Measurements from ENCODE around the gene OGFOD3. TPM values are rescaled to one million over a fixed set of nuclear protein-coding genes. Genes with fewer than 3 reads are reported as not detected.

OGFOD3 gene
- total RNA-seq, 4 donors from 2014 or later: 13.0 to 28.7 (median 23.2) TPM

DNA sequence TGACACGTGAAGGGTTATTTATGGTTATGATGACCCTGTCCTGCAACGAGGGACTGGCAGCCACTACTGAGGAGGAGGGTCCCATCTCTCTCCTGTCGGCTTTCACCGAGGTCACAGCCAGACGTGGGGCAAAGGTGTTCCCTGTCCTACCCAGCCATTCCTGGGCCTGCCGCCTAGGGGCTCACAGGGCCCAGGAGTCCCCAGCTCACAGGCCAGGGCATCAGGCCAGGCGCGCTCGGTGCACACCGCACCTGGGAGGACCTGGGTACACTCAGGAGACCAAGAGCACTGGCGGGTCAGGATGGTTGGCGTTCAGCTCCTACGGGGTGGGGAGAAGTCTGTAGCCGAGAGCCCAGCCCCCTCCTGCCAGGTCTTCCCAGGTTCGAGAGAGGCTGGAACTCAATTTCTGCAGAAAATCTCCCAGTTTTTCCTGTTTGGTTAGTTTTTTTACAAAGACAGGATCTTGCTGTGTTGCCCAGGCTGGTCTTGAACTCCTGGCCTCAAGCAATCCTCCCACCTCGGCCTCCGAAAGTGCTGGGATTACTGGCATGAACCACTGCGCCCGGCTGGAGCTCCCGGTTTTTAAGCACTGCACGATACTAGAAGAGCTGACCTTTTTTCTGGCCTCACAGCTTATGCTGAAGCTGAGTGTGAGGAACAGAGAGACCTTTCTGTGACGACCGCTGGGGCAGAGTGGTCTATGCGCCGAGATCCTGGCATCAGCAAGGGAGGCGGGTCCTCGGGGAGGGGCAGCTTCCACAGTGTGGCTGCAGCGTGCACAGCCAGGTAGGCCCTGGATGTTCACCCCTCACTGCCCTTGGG lies 24.5 kb upstream of the OGFOD3 start:
- WGBS, 2 donors: 88 to 91% methylated on average over 25 to 27 of the region's 28 CpGs

DNA sequence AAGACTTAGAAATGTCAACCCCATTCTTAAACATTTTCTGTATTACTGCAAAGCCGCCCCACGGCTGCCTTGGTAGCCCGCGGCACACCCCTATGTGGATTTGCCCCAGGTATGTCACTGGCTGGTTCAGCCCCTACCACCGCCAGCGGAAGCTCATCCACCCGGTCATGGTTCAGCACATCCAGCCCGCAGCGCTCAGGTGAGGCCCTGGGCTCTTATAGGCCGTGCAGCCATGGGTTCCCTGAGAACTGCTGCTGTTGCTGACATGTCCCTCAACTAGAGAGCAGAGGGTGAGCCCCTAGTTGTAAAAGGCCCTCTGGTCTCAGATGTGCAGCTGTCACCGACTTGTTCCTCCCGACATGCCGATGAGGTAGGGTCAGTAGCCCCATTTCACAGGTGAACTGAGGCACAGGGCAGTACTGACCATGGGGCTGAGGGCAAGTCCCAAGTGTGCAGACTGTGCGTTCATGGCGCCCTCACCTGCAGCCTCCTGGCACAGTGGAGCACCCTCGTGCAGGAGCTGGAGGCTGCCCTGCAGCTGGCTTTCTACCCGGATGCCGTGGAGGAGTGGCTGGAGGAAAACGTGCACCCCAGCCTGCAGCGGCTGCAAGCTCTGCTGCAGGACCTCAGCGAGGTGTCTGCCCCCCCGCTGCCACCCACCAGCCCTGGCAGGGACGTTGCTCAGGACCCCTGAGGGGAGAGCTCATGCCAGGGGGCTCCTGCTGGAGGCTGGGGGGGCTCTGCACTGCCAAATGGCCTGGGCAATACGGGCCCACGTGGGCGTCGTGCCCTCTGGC lies 23.5 kb upstream of the OGFOD3 start:
- no peak overlapping the region for H3K4me3 ChIP-seq (ENCODE audit: low read depth, poor library complexity, severe bottlenecking)
- 86 to 89% methylated on average over 22 of the region's 27 CpGs for WGBS, 2 donors
- no peak for DNase-seq (ENCODE audit: low spot score in 2 of 2)
- intact Hi-C loops (cut with DNase I; ENCODE audit: low total_unique reads): no loop called here
- TF ChIP-seq POLR2A (IDR thresholded peaks at IDR 0.05): no peak
- TF ChIP-seq, protein P1, sequence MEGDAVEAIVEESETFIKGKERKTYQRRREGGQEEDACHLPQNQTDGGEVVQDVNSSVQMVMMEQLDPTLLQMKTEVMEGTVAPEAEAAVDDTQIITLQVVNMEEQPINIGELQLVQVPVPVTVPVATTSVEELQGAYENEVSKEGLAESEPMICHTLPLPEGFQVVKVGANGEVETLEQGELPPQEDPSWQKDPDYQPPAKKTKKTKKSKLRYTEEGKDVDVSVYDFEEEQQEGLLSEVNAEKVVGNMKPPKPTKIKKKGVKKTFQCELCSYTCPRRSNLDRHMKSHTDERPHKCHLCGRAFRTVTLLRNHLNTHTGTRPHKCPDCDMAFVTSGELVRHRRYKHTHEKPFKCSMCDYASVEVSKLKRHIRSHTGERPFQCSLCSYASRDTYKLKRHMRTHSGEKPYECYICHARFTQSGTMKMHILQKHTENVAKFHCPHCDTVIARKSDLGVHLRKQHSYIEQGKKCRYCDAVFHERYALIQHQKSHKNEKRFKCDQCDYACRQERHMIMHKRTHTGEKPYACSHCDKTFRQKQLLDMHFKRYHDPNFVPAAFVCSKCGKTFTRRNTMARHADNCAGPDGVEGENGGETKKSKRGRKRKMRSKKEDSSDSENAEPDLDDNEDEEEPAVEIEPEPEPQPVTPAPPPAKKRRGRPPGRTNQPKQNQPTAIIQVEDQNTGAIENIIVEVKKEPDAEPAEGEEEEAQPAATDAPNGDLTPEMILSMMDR (IDR thresholded peaks at IDR 0.05): no peak

More for the DNA sequence above, 24.5 kb upstream of the OGFOD3 start:
- TF ChIP-seq, protein P1 (IDR thresholded peaks at IDR 0.05): no peak
- TF ChIP-seq POLR2A (IDR thresholded peaks at IDR 0.05): no peak
- DNase-seq (ENCODE audit: low spot score in 2 of 2): no peak
- no peak overlapping the region for H3K4me3 ChIP-seq (ENCODE audit: low read depth, poor library complexity, severe bottlenecking)
- intact Hi-C loops (cut with DNase I; ENCODE audit: low total_unique reads): no loop called here

DNA sequence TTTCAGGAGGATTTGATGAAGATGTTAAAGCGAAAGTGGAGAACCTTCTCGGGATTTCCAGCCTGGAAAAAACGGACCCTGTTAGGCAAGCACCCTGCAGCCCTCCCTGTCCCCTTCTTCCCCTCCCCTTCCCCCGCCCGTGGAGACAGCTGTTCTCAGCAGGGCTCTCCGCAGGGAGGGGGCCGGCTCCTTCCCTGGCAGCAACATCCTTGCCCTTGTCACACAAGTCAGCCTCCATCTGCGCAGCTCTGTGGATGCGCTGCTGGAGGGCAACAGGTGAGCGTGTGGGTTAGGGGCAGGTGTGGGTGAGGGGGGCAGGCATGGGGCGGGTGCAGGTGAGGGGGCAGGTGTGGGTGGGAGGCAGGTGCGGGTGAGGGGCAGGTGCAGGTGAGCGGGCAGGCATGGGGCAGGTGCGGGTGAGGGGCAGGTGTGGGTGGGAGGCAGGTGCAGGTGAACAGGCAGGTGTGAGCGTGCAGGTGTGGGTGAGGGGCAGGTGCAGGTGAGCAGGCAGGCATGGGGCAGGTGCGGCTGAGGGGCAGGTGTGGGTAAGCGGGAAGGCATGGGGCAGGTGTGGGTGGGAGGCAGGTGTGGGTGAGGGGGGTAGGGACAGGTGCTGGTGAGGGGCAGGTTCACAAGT lies 22.7 kb upstream of the OGFOD3 start:
- no peak for TF ChIP-seq POLR2A (IDR thresholded peaks at IDR 0.05)
- TF ChIP-seq, protein P1 (IDR thresholded peaks at IDR 0.05): no peak
- DNase-seq (ENCODE audit: low spot score in 2 of 2): no peak
- no peak overlapping the region for H3K4me3 ChIP-seq (ENCODE audit: low read depth, poor library complexity, severe bottlenecking)
- WGBS, 2 donors: 63 to 64% methylated on average over 17 of the region's 17 CpGs
- intact Hi-C loops (cut with DNase I; ENCODE audit: low total_unique reads): no loop called here

DNA sequence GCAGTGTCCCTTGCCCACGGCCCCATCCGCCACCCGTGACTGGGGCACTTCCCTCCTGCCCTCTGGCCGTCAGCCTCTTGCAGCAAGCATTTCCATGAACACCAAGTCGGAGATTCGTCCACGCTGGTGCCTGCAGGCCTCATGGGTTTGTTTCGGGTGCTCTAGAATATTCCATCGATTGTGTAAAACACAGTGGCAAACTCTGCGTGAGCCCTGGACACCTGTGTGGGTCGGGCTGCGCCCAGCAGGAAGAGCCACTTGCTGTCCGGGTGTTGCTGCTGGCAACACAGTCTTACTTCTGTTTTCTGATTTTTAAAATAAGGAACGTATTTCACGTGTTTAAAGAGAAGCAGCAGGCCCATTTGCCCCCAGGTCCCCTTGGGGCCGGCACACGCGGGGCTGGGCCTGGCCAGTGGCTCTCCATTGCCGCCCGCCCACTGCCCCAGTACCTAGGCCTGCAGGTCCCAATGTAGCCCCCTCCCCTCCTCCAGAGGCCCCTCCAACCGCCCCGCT lies 22.1 kb upstream of the OGFOD3 start:
- no peak for DNase-seq (ENCODE audit: low spot score in 2 of 2)
- 71 to 74% methylated on average over 22 of the region's 22 CpGs for whole genome bisulfite sequencing, 2 donors
- no peak for TF ChIP-seq POLR2A (IDR thresholded peaks at IDR 0.05)
- TF ChIP-seq, protein P1 (IDR thresholded peaks at IDR 0.05): no peak
- H3K4me3 ChIP-seq (ENCODE audit: low read depth, poor library complexity, severe bottlenecking): no peak overlapping the region
- intact Hi-C loops (cut with DNase I; ENCODE audit: low total_unique reads): no loop called here

DNA sequence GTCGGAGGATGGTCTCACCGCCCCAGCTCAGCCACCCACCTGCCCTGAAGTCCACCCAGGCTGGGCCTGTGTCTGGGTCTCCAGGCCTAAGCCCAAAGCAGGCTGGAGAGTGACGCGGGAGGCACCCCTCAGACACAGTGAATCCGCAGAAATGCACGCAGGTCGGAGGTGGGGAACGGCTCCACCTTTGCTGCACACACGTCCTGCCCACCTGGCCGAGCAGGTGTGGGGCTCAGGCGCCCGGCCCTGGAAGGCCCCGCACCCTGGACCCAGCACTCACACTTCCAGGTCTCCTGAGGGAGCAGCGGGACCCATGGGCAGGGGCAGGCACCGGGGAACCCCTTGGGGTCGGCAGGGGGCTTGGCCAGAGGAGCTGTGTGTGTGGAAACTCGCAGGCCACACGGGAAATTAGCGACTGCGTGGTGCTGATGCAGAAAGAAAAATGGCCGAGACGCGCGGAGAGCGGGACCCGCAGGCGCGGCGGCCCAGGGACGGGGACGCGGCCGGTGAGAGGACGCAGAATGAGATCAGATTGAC lies 21.5 kb upstream of the OGFOD3 start:
- TF ChIP-seq, protein P1 (IDR thresholded peaks at IDR 0.05): no peak
- TF ChIP-seq POLR2A (IDR thresholded peaks at IDR 0.05): no peak
- intact Hi-C loops (cut with DNase I; ENCODE audit: low total_unique reads): no loop called here
- WGBS, 2 donors: 89 to 91% methylated on average over 30 to 34 of the region's 34 CpGs
- DNase-seq (ENCODE audit: low spot score in 2 of 2): no peak
- H3K4me3 ChIP-seq (ENCODE audit: low read depth, poor library complexity, severe bottlenecking): no peak overlapping the region
